Fibroblast of lung (primary cell): ENCODE measurements around the gene CFAP91.

Source experiments
- CTCF ChIP-seq, 2 donors: IDR thresholded peaks in 1 of 2; conservative IDR thresholded peaks in 1 of 2; 1 replicate in 1 of 2; 2 replicates in 1 of 2; pipeline ENCODE4 v1.5.1; 2011 to 2012; ENCODE audit warnings: low read length in 2 of 2, control low read depth in 1 of 2, inconsistent platforms in 1 of 2, low read depth in 1 of 2, mild to moderate bottlenecking in 1 of 2
- EZH2 ChIP-seq: IDR thresholded peaks from 2 replicates; pipeline ENCODE4 v1.5.1; 2012; ENCODE audit warnings: low read length, control low read depth, mild to moderate bottlenecking; ENCODE audit errors: missing control alignments

GRCh38 chr3:119747357-119747756, 44.5 kb downstream of the CFAP91 start:
- no peak for TF ChIP-seq EZH2
- TF ChIP-seq CTCF (conservative IDR thresholded peaks at IDR 0.05 in 1 of 2, IDR thresholded peaks at IDR 0.05 in 1 of 2; ENCODE audit: low read depth in 1 of 2, low read length in 2 of 2), result no peak
